Tibial artery (tissue), 4 donors: ENCODE measurements around the gene ACOX3.

Experiments
- DNase-seq, 2 donors: peaks; one replicate each; pipeline ENCODE4 v3.0.0-alpha.2; 2019
- H3K27ac ChIP-seq, 2 donors: fragments of 200-600 bp; sonication (generic) in 1 of 2; 1 replicate in 1 of 2; 2 replicates in 1 of 2; pipeline ENCODE4 v1.5.1; 2018 to 2019; ENCODE audit warnings: mild to moderate bottlenecking in 1 of 2
- H3K27me3 ChIP-seq, 2 donors: fragments of 200-600 bp; sonication (generic) in 1 of 2; one replicate each; pipeline versions ENCODE4 v1.5.1 to v1.6.0; 2016 to 2019
- H3K36me3 ChIP-seq, 3 donors: fragments of 200-600 bp; sonication (generic) in 2 of 3; one replicate each; pipeline ENCODE4 v1.5.1; 2016 to 2019; ENCODE audit warnings: mild to moderate bottlenecking in 2 of 3
- H3K4me1 ChIP-seq, 4 donors: fragments of 200-600 bp; sonication (generic) in 2 of 4; 1 replicate in 3 of 4; 2 replicates in 1 of 4; pipeline ENCODE4 v1.5.1; 2016 to 2019
- H3K4me3 ChIP-seq, 2 donors: fragments of 200-600 bp; sonication (generic) in 1 of 2; 1 replicate in 1 of 2; 2 replicates in 1 of 2; pipeline ENCODE4 v1.5.1; 2018 to 2019; ENCODE audit warnings: mild to moderate bottlenecking in 2 of 2
- H3K9me3 ChIP-seq, 3 donors: fragments of 200-600 bp; sonication (generic) in 1 of 3; one replicate each; pipeline ENCODE4 v1.5.1; 2016 to 2019
- CTCF ChIP-seq, 2 experiments: fragments of 200-600 bp in 1 of 2; fragments of 450-650 bp in 1 of 2; IDR thresholded peaks; one replicate each; pipeline ENCODE4 v1.5.1; 2017 to 2019; ENCODE audit warnings: antibody characterized with exemption in 2 of 2, mild to moderate bottlenecking in 1 of 2, moderate library complexity in 1 of 2
- intact Hi-C: fragments of 100-400 bp; cut with DNase I; formaldehyde crosslinking; loops from one replicate; pipeline ENCODE4 v1.15.0; 2023; ENCODE audit warnings: low total_unique reads

The ACOX3 gene

GRCh38 chr4:8340781-8341241 is 99.7 kb downstream of the ACOX3 start:
- no peak for TF ChIP-seq CTCF (IDR thresholded peaks at IDR 0.05)
- Histone ChIP-seq H3K27ac (peak overlapping the region in 1 of 2 donors; percentile 30), H3K4me3 (no peak overlapping the region), H3K4me1 (peaks cover 0 to 7% (median 2%) of the 10 kb centered on the region in 4 donors), H3K27me3 (peaks cover 0 to 12% of the 10 kb centered on the region in 2 donors), H3K36me3 (no peaks in the 10 kb centered on the region), H3K9me3 (peaks cover 0 to 3% (median 0%) of the 10 kb centered on the region in 3 donors)
- intact Hi-C loops: no loop called here
- peak; percentile 75 to 87 for DNase-seq

GRCh38 chr4:8338351-8338961 is 102.1 kb downstream of the ACOX3 start:
- no peaks in the 10 kb centered on the region for H3K36me3 ChIP-seq
- intact Hi-C loops: no loop called here
- no peak for TF ChIP-seq CTCF (IDR thresholded peaks at IDR 0.05)
- H3K9me3 ChIP-seq: peaks cover 0 to 3% (median 0%) of the 10 kb centered on the region in 3 donors
- H3K27me3 ChIP-seq: peaks cover 0 to 4% of the 10 kb centered on the region in 2 donors
- no peak overlapping the region for H3K27ac ChIP-seq
- H3K4me3 ChIP-seq: no peak overlapping the region
- H3K4me1 ChIP-seq: peaks cover 0 to 7% (median 2%) of the 10 kb centered on the region in 4 donors
- DNase-seq: no peak

- TF ChIP-seq CTCF (IDR thresholded peaks at IDR 0.05): no peak
- intact Hi-C loops: no loop called here
- peaks cover 0 to 7% (median 2%) of the 10 kb centered on the region in 4 donors for H3K4me1 ChIP-seq
- H3K4me3 ChIP-seq: no peak overlapping the region
- peaks cover 0 to 3% (median 0%) of the 10 kb centered on the region in 3 donors for H3K9me3 ChIP-seq
- no peak overlapping the region for H3K27ac ChIP-seq
- H3K27me3 ChIP-seq: no peaks in the 10 kb centered on the region
- DNase-seq: no peak
- H3K36me3 ChIP-seq: no peaks in the 10 kb centered on the region
These were observed 104.0 kb downstream of the ACOX3 start for GRCh38 chr4:8336412-8337075.

- Histone ChIP-seq H3K27ac (no peak overlapping the region), H3K36me3 (no peaks in the 10 kb centered on the region), H3K4me3 (no peak overlapping the region), H3K27me3 (no peaks in the 10 kb centered on the region), H3K4me1 (peaks cover 0 to 9% (median 1%) of the 10 kb centered on the region in 4 donors), H3K9me3 (peaks cover 0 to 3% (median 0%) of the 10 kb centered on the region in 3 donors)
- no peak for TF ChIP-seq CTCF (IDR thresholded peaks at IDR 0.05)
- DNase-seq: no peak
- intact Hi-C loops: no loop called here
These were observed 104.7 kb downstream of the ACOX3 start for GRCh38 chr4:8335848-8336247.

GRCh38 chr4:8334786-8335460 is 105.6 kb downstream of the ACOX3 start:
- TF ChIP-seq CTCF (IDR thresholded peaks at IDR 0.05): no peak
- H3K36me3 ChIP-seq: no peaks in the 10 kb centered on the region
- H3K9me3 ChIP-seq: peaks cover 0 to 3% (median 0%) of the 10 kb centered on the region in 3 donors
- intact Hi-C loops: no loop called here
- peak in 1 of 2 donors; percentile 43 for DNase-seq
- H3K4me1 ChIP-seq: peaks cover 0 to 14% (median 1%) of the 10 kb centered on the region in 4 donors
- H3K4me3 ChIP-seq: no peak overlapping the region
- H3K27ac ChIP-seq: no peak overlapping the region
- H3K27me3 ChIP-seq: no peaks in the 10 kb centered on the region
